Coronary artery (tissue), 2 donors: ENCODE measurements around the gene SLC22A24.
"Not testable (repeated sequence)": the region's sequence is repeated elsewhere in the genome, so short reads cannot be mapped to it uniquely, and the experiment has no call there.

Experiments
- DNase-seq: peaks from one replicate; pipeline ENCODE4 v3.0.0-alpha.2; 2017; ENCODE audit warnings: low spot score
- H3K27ac ChIP-seq, 2 donors: fragments of 200-600 bp; sonication (generic); one replicate each; pipeline ENCODE4 v1.5.1; 2016 to 2019
- H3K4me3 ChIP-seq: fragments of 200-600 bp; sonication (generic); 2 replicates; pipeline ENCODE4 v1.5.1; 2016; ENCODE audit warnings: mild to moderate bottlenecking, moderate library complexity
- TF ChIP-seq, protein P1 (sequence below): fragments of 200-600 bp; sonication (generic); IDR thresholded peaks from one replicate; pipeline ENCODE4 v1.5.1; 2019; ENCODE audit warnings: antibody characterized with exemption

The SLC22A24 gene

DNA sequence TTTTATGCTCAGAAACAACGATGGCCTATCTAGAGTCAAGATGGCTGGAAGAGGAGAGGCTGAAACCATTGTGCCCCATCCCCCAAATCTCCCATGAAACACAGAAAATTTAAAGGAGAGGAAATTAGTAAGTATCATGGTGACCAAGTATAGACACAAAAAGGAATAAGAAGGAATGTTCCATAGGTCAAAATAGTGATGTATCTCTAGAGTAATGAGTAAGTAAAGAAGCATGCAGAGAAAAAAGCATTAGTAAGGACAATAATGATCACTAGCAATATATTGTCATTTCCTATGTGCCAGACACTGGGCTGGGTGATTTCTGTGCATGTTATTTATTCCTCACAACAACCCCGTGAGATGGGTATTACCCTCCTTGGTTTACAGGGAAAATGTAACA, 2.6 kb upstream of the SLC22A24 start:
- TF ChIP-seq, protein P1, sequence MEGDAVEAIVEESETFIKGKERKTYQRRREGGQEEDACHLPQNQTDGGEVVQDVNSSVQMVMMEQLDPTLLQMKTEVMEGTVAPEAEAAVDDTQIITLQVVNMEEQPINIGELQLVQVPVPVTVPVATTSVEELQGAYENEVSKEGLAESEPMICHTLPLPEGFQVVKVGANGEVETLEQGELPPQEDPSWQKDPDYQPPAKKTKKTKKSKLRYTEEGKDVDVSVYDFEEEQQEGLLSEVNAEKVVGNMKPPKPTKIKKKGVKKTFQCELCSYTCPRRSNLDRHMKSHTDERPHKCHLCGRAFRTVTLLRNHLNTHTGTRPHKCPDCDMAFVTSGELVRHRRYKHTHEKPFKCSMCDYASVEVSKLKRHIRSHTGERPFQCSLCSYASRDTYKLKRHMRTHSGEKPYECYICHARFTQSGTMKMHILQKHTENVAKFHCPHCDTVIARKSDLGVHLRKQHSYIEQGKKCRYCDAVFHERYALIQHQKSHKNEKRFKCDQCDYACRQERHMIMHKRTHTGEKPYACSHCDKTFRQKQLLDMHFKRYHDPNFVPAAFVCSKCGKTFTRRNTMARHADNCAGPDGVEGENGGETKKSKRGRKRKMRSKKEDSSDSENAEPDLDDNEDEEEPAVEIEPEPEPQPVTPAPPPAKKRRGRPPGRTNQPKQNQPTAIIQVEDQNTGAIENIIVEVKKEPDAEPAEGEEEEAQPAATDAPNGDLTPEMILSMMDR = no peak
- H3K27ac ChIP-seq = no peak overlapping the region
- no peak for DNase-seq
- no peak overlapping the region for H3K4me3 ChIP-seq

DNA sequence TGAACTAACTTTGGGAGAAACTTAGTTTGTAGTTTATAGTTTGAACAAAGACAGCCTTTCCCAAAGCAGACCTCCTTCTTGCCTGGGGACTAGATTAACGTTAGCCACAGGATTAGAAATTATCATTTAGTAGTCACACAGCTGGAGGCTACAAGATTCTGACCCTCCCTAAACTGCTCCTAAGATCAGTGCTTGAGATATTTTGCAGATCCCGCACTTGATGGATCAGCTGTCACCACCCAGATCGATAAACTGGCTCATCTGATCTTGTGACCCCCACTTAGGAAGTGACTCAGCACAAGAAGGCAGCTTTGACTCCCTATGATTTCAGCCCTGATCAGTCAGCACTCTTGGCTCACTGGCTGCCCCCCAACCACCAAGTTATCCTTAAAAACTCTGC, 1.6 kb downstream of the SLC22A24 start:
- Histone ChIP-seq H3K27ac (no peak overlapping the region), H3K4me3 (no peak overlapping the region)
- DNase-seq = no peak
- TF ChIP-seq, protein P1 = no peak

DNA sequence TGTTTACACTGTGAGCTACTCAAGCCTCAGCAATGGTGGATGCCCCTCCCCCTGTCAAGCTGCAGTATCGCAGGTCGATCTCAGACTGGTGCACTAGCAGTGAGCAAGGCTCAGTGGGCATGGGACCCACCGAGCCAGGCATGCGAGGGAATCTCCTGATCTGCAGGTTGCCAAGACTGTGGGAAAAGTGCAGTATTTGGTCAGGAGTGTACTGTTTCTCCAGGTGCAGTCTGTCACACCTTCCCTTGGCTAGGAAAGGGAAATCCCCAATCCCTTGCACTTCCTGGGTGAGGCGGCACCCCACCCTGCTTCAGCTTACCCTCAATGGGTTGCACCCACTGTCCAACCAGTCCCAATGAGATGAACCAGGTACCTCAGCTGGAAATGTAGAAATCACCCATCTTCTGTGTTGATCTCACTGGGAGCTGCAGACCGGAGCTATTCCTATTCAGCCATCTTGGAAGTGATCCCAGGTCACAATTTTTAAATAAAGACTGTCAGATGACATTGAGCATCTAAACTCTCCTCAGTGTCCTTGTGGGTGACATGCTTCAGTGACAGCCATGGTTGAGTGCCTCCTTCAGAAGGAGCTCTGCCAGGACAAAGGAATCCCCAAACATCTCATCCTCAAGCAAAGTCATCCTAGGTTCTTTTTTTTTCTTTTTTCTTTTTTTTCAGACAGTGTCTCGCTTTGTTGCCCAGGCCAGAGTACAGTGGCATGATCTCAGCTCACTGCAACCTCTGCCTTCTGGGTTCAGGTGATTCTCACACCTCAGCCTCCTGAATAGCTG, 10.8 kb downstream of the SLC22A24 start:
- DNase-seq = no peak
- TF ChIP-seq, protein P1 = no peak
- Histone ChIP-seq H3K27ac (no peak overlapping the region), H3K4me3 (no peak overlapping the region)

- no peak overlapping the region for H3K27ac ChIP-seq
- no peak overlapping the region for H3K4me3 ChIP-seq
- no peak for DNase-seq
- TF ChIP-seq, protein P1 = no peak
Observed at GRCh38 chr11:63099555-63099954, 44.5 kb downstream of the SLC22A24 start.

DNA sequence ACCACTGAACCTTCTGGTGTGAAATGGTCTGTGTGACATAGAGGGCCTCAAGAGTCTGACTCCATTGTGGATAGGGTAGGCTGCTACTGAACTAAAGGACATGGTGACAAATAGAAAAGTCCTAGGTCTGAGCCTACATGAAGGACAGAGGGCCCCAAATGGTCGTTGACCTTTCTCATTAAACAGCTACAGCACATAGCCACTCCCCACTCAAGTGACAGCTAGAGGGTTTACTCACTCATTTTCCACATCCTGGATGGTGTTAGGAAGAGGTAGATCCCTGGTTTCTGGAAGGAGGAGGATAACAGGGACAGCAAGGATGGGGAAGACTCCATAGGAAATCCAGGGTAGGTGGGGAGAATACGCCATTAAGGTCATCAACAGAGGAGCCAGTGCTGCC, 63.3 kb downstream of the SLC22A24 start:
- DNase-seq = no peak
- Histone ChIP-seq H3K4me3 (no peak overlapping the region), H3K27ac (no peak overlapping the region)
- TF ChIP-seq, protein P1 = no peak

DNA sequence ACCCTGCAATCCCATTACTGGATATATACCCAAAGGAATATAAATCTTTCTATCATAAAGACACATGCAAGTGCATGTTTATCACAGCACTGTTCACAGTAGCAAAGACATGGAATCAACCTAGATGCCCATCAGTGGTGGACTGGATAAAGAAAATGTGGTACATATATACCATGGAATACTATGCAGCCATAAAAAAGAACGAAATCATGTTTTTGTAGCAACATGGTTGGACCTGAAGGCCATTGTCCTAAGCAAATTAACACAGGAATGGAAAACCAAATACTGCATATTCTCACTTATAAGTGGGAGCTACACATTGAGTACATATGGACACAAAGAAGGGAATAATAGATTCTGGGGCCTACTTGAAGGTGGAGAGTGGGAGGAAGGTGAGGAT, 97.8 kb downstream of the SLC22A24 start:
- H3K4me3 ChIP-seq, H3K27ac ChIP-seq, DNase-seq: not testable (repeated sequence)

- DNase-seq = no peak
- Histone ChIP-seq H3K4me3 (no peak overlapping the region), H3K27ac (no peak overlapping the region)
- TF ChIP-seq, protein P1 = no peak
Observed at GRCh38 chr11:63042596-63042995, 101.4 kb downstream of the SLC22A24 start.
